Endodermal cell (in vitro differentiated cells): ENCODE data around the gene SYNDIG1. TPM values are rescaled to one million over a fixed set of nuclear protein-coding genes. Genes with fewer than 3 reads are reported as not detected.

Experiments used
- DNase-seq: peaks from one replicate; pipeline ENCODE4 v3.0.0-alpha.2; 2017
- H3K27ac ChIP-seq: 2 replicates; pipeline ENCODE4 v1.5.1; 2013; ENCODE audit warnings: mild to moderate bottlenecking, low read depth, low read length, moderate library complexity
- H3K27me3 ChIP-seq: 2 replicates; pipeline ENCODE4 v1.6.1; 2013; ENCODE audit warnings: mild to moderate bottlenecking, low read length, moderate library complexity; ENCODE audit not compliant: insufficient read depth, control insufficient read depth, poor library complexity, severe bottlenecking
- H3K36me3 ChIP-seq: 2 replicates; pipeline ENCODE4 v1.7.0; 2013; ENCODE audit warnings: mild to moderate bottlenecking, low read length, moderate library complexity; ENCODE audit not compliant: control insufficient read depth, insufficient read depth
- H3K4me1 ChIP-seq: one replicate; pipeline ENCODE4 v1.7.0; 2013; ENCODE audit warnings: low read length; ENCODE audit not compliant: control insufficient read depth, insufficient read depth
- H3K4me3 ChIP-seq: 2 replicates; pipeline ENCODE4 v1.5.1; 2013; ENCODE audit warnings: mild to moderate bottlenecking, low read length, moderate library complexity
- H3K9ac ChIP-seq: 2 replicates; pipeline ENCODE4 v1.6.1; 2013; ENCODE audit warnings: mild to moderate bottlenecking, low read length, moderate library complexity; ENCODE audit not compliant: poor library complexity, severe bottlenecking; ENCODE audit errors: extremely low read depth
- H3K9me3 ChIP-seq: 2 replicates; pipeline ENCODE4 v1.6.1; 2013; ENCODE audit warnings: mild to moderate bottlenecking, low read length, moderate library complexity; ENCODE audit not compliant: control insufficient read depth
- H3K27ac Mint-ChIP-seq: 2 replicates; pipeline ENCODE4 v1.8.0; 2020; ENCODE audit warnings: mixed read lengths
- H3K27me3 Mint-ChIP-seq: 2 replicates; pipeline ENCODE4 v1.8.0; 2021; ENCODE audit warnings: mild to moderate bottlenecking, mixed read lengths; ENCODE audit not compliant: insufficient read depth
- H3K36me3 Mint-ChIP-seq: 2 replicates; pipeline ENCODE4 v1.8.0; 2020; ENCODE audit warnings: low read depth, mixed read lengths
- H3K4me1 Mint-ChIP-seq: 2 replicates; pipeline ENCODE4 v1.8.0; 2020; ENCODE audit warnings: mixed read lengths
- H3K4me3 Mint-ChIP-seq: 2 replicates; pipeline ENCODE4 v1.8.0; 2020; ENCODE audit warnings: mild to moderate bottlenecking, moderate library complexity, mixed read lengths
- H3K9me3 Mint-ChIP-seq: 2 replicates; pipeline ENCODE4 v1.8.0; 2020; ENCODE audit warnings: mild to moderate bottlenecking, mixed read lengths
- CTCF ChIP-seq: fragments of 200-600 bp; sonication (generic); conservative IDR thresholded peaks from 2 replicates; pipeline ENCODE4 v1.5.0; 2021; ENCODE audit warnings: antibody characterized with exemption, mild to moderate bottlenecking
- WGBS, 2 experiments: methylation state at CpG; one replicate each; pipeline versions ENCODE4 v1.1.5 to v1.1.7; 2013; ENCODE audit warnings: missing lambda C conversion rate in 2 of 2, mixed read lengths in 1 of 2; ENCODE audit not compliant: insufficient coverage in 1 of 2, insufficient read length in 1 of 2; 5-methylcytosine and 5-hydroxymethylcytosine counted together
- total RNA-seq, 2 donors: library from RNA; stranded (reverse); fragmentation: NEBNext Ultra II Directional in 1 of 2; extraction: Animal tissue kit (Norgen Biotek cat#: 25700) in 1 of 2; gene quantifications; 2 replicates in 1 of 2; 3 replicates in 1 of 2; pipeline ENCODE4 v1.2.1, GENCODE V29; 2021

The SYNDIG1 gene
- total RNA-seq, 2 donors from 2014 or later = 5.5 to 6.8 TPM

- no peaks in the 10 kb centered on the region for H3K4me1 ChIP-seq
- no peaks in the 10 kb centered on the region for H3K36me3 ChIP-seq
- Mint-ChIP-seq H3K36me3 (no peaks in the 10 kb centered on the region), H3K4me1 (peaks cover 7% of the 10 kb centered on the region), H3K27me3 (no peaks in the 10 kb centered on the region), H3K27ac (no peak overlapping the region), H3K4me3 (no peak overlapping the region), H3K9me3 (no peaks in the 10 kb centered on the region)
- no peak for DNase-seq
- H3K4me3 ChIP-seq = no peak overlapping the region
- TF ChIP-seq CTCF = no peak
- WGBS, 2 experiments = 83 to 100% methylated on average over 1 of the region's 1 CpG
- no peaks in the 10 kb centered on the region for H3K27me3 ChIP-seq
- no peak overlapping the region for H3K9ac ChIP-seq
- H3K27ac ChIP-seq = no peak overlapping the region
- H3K9me3 ChIP-seq = no peaks in the 10 kb centered on the region
Observed at GRCh38 chr20:24654425-24654824, 185.0 kb downstream of the SYNDIG1 start.

- no peak for DNase-seq
- Histone ChIP-seq H3K4me3 (no peak overlapping the region), H3K9ac (no peak overlapping the region), H3K4me1 (no peaks in the 10 kb centered on the region), H3K27ac (no peak overlapping the region), H3K27me3 (no peaks in the 10 kb centered on the region), H3K9me3 (no peaks in the 10 kb centered on the region), H3K36me3 (no peaks in the 10 kb centered on the region)
- Mint-ChIP-seq H3K4me1 (peaks cover 7% of the 10 kb centered on the region), H3K36me3 (no peaks in the 10 kb centered on the region), H3K4me3 (no peak overlapping the region), H3K9me3 (no peaks in the 10 kb centered on the region), H3K27me3 (no peaks in the 10 kb centered on the region), H3K27ac (no peak overlapping the region)
- whole genome bisulfite sequencing, 2 experiments = 88% methylated on average over 12 of the region's 12 CpGs; no CpG with 5 or more reads in 1 of the 2 experiments
- no peak for TF ChIP-seq CTCF
Observed at GRCh38 chr20:24656391-24656790, 187.0 kb downstream of the SYNDIG1 start.

- no peak for TF ChIP-seq CTCF
- H3K27ac Mint-ChIP-seq = no peak overlapping the region
- Histone ChIP-seq H3K36me3 (no peaks in the 10 kb centered on the region), H3K27ac (no peak overlapping the region), H3K4me1 (no peaks in the 10 kb centered on the region), H3K4me3 (no peak overlapping the region), H3K27me3 (no peaks in the 10 kb centered on the region), H3K9ac (no peak overlapping the region), H3K9me3 (no peaks in the 10 kb centered on the region)
- H3K27me3 Mint-ChIP-seq = peaks cover 4% of the 10 kb centered on the region
- peaks cover 7% of the 10 kb centered on the region for H3K4me1 Mint-ChIP-seq
- no peak overlapping the region for H3K4me3 Mint-ChIP-seq
- no peak for DNase-seq
- WGBS, 2 experiments = 94 to 97% methylated on average over 4 to 8 of the region's 8 CpGs
- peaks cover under 1% of the 10 kb centered on the region for H3K9me3 Mint-ChIP-seq
- H3K36me3 Mint-ChIP-seq = no peaks in the 10 kb centered on the region
Observed at GRCh38 chr20:24657196-24657595, 187.8 kb downstream of the SYNDIG1 start.
